Astrocyte (in vitro differentiated cells and primary cell): ENCODE results near the gene GATM. TPM values are rescaled to one million over a fixed set of nuclear protein-coding genes. Genes with fewer than 3 reads are reported as not detected.

ENCODE experiments used
- DNase-seq: peaks from one replicate; pipeline ENCODE4 v3.0.0-alpha.2; 2010; ENCODE audit warnings: low read depth
- FAIRE-seq: peaks from 2 replicates; lab custom pipeline; 2011; peaks lifted over from hg19 to GRCh38; lab: Jason Lieb, UNC
- H2AFZ ChIP-seq: 2 replicates; pipeline ENCODE4 v1.6.0; 2012; ENCODE audit warnings: low read depth, low read length, inconsistent platforms
- H3K27ac ChIP-seq: 2 replicates; pipeline ENCODE4 v1.5.1; 2011; ENCODE audit warnings: low read depth, low read length, inconsistent platforms
- H3K27me3 ChIP-seq: 2 replicates; pipeline ENCODE4 v1.6.0; 2011; ENCODE audit warnings: low read length, inconsistent platforms; ENCODE audit not compliant: insufficient read depth
- H3K36me3 ChIP-seq: 2 replicates; pipeline ENCODE4 v1.5.1; 2011; ENCODE audit warnings: low read length, inconsistent platforms; ENCODE audit not compliant: insufficient read depth
- H3K4me1 ChIP-seq: 2 replicates; pipeline ENCODE4 v1.5.1; 2011; ENCODE audit warnings: low read length, inconsistent platforms; ENCODE audit not compliant: insufficient read depth
- H3K4me2 ChIP-seq: 2 replicates; pipeline ENCODE4 v1.6.0; 2012; ENCODE audit warnings: low read length, inconsistent platforms
- H3K4me3 ChIP-seq: 2 replicates; pipeline ENCODE4 v1.5.1; 2011; ENCODE audit warnings: low read depth, mild to moderate bottlenecking, low read length, inconsistent platforms; ENCODE audit not compliant: insufficient read depth
- H3K79me2 ChIP-seq: 2 replicates; pipeline ENCODE4 v1.6.0; 2012; ENCODE audit warnings: mild to moderate bottlenecking, low read length, inconsistent platforms; ENCODE audit not compliant: insufficient read depth
- H3K9ac ChIP-seq: 2 replicates; pipeline ENCODE4 v1.6.0; 2012; ENCODE audit warnings: mild to moderate bottlenecking, low read length, inconsistent platforms
- H3K9me3 ChIP-seq: 2 replicates; pipeline ENCODE4 v1.5.1; 2012; ENCODE audit warnings: low read depth, mild to moderate bottlenecking, low read length, inconsistent platforms; ENCODE audit not compliant: insufficient read depth
- H4K20me1 ChIP-seq: 2 replicates; pipeline ENCODE4 v1.6.0; 2012; ENCODE audit warnings: low read length, inconsistent platforms; ENCODE audit not compliant: insufficient read depth
- H3K27ac Mint-ChIP-seq: one replicate; pipeline ENCODE4 v1.8.0; 2021; ENCODE audit warnings: mild to moderate bottlenecking, mixed read lengths; ENCODE audit not compliant: unreplicated experiment
- H3K27me3 Mint-ChIP-seq: one replicate; pipeline ENCODE4 v1.8.0; 2021; ENCODE audit warnings: low read depth, mixed read lengths; ENCODE audit not compliant: unreplicated experiment
- H3K36me3 Mint-ChIP-seq: one replicate; pipeline ENCODE4 v1.8.0; 2021; ENCODE audit warnings: low read depth, mixed read lengths; ENCODE audit not compliant: unreplicated experiment
- H3K4me1 Mint-ChIP-seq: one replicate; pipeline ENCODE4 v1.8.0; 2021; ENCODE audit warnings: low read depth, mixed read lengths; ENCODE audit not compliant: unreplicated experiment
- H3K4me3 Mint-ChIP-seq: one replicate; pipeline ENCODE4 v1.8.0; 2021; ENCODE audit warnings: mild to moderate bottlenecking, moderate library complexity, mixed read lengths; ENCODE audit not compliant: unreplicated experiment
- H3K9me3 Mint-ChIP-seq: one replicate; pipeline ENCODE4 v1.8.0; 2021; ENCODE audit warnings: mild to moderate bottlenecking, mixed read lengths; ENCODE audit not compliant: unreplicated experiment
- CTCF ChIP-seq: IDR thresholded peaks from 2 replicates; pipeline ENCODE4 v1.5.1; 2011; ENCODE audit warnings: low read depth, mild to moderate bottlenecking, inconsistent platforms, low read length, moderate library complexity; ENCODE audit not compliant: insufficient read depth
- EZH2 ChIP-seq: IDR thresholded peaks from 2 replicates; pipeline ENCODE4 v1.6.1; 2012; ENCODE audit warnings: mild to moderate bottlenecking, low read length, inconsistent platforms; ENCODE audit not compliant: insufficient read depth
- total RNA-seq: library from RNA; stranded (reverse); gene quantifications from 2 replicates; pipeline ENCODE4 v1.2.1, GENCODE V29; 2021

Gene GATM
- total RNA-seq, 1 donor from 2014 or later, result 5.4 TPM

- Histone ChIP-seq H2AFZ (peak overlapping the region; percentile 87), H3K27me3 (no peaks in the 10 kb centered on the region), H3K4me2 (peak overlapping the region; percentile 93), H3K79me2 (peaks cover 41% of the 10 kb centered on the region), H3K4me1 (peaks cover 12% of the 10 kb centered on the region), H3K4me3 (peak overlapping the region; percentile 93), H3K36me3 (peaks cover 23% of the 10 kb centered on the region), H3K9me3 (no peaks in the 10 kb centered on the region), H3K9ac (peak overlapping the region; percentile 90), H4K20me1 (peaks cover 32% of the 10 kb centered on the region), H3K27ac (peak overlapping the region; percentile 72)
- Mint-ChIP-seq H3K36me3 (peaks cover 4% of the 10 kb centered on the region), H3K9me3 (no peaks in the 10 kb centered on the region), H3K4me1 (peaks cover 2% of the 10 kb centered on the region), H3K4me3 (peak overlapping the region; percentile 95), H3K27ac (peak overlapping the region; percentile 47), H3K27me3 (no peaks in the 10 kb centered on the region)
- no peak for FAIRE-seq
- no peak for TF ChIP-seq EZH2
- DNase-seq, result peak; percentile 30
Observed at GRCh38 chr15:45402955-45403877, 24.9 kb upstream of the GATM start.

GRCh38 chr15:45402162-45402954 is 24.0 kb upstream of the GATM start:
- peak overlapping the region; percentile 94 for H3K4me3 Mint-ChIP-seq
- peak overlapping the region; percentile 90 for H3K9ac ChIP-seq
- no peaks in the 10 kb centered on the region for H3K9me3 Mint-ChIP-seq
- FAIRE-seq, result peak; percentile 81
- H3K4me3 ChIP-seq, result peak overlapping the region; percentile 93
- peaks cover 12% of the 10 kb centered on the region for H3K4me1 ChIP-seq
- H3K27me3 Mint-ChIP-seq, result no peaks in the 10 kb centered on the region
- H4K20me1 ChIP-seq, result peaks cover 32% of the 10 kb centered on the region
- peaks cover 2% of the 10 kb centered on the region for H3K4me1 Mint-ChIP-seq
- H3K27ac ChIP-seq, result peak overlapping the region; percentile 72
- H2AFZ ChIP-seq, result peak overlapping the region; percentile 87
- peaks cover 4% of the 10 kb centered on the region for H3K36me3 Mint-ChIP-seq
- H3K9me3 ChIP-seq, result no peaks in the 10 kb centered on the region
- H3K36me3 ChIP-seq, result peaks cover 20% of the 10 kb centered on the region
- H3K27me3 ChIP-seq, result no peaks in the 10 kb centered on the region
- peak; percentile 99 for DNase-seq
- H3K27ac Mint-ChIP-seq, result peak overlapping the region; percentile 69
- H3K79me2 ChIP-seq, result peaks cover 41% of the 10 kb centered on the region
- TF ChIP-seq CTCF (no peak), EZH2 (no peak)
- peak overlapping the region; percentile 93 for H3K4me2 ChIP-seq

GRCh38 chr15:45401665-45402161 is 23.4 kb upstream of the GATM start:
- peaks cover 14% of the 10 kb centered on the region for H3K36me3 ChIP-seq
- H3K9ac ChIP-seq, result peak overlapping the region; percentile 90
- no peak for FAIRE-seq
- H2AFZ ChIP-seq, result peak overlapping the region; percentile 87
- peaks cover 12% of the 10 kb centered on the region for H3K4me1 ChIP-seq
- peak overlapping the region; percentile 9 for H3K27ac ChIP-seq
- H3K4me2 ChIP-seq, result peak overlapping the region; percentile 93
- no peak for TF ChIP-seq EZH2
- Mint-ChIP-seq H3K9me3 (no peaks in the 10 kb centered on the region), H3K4me3 (peak overlapping the region; percentile 94), H3K27me3 (no peaks in the 10 kb centered on the region), H3K27ac (peak overlapping the region; percentile 69), H3K4me1 (peaks cover 2% of the 10 kb centered on the region), H3K36me3 (peaks cover 4% of the 10 kb centered on the region)
- peaks cover 41% of the 10 kb centered on the region for H3K79me2 ChIP-seq
- DNase-seq, result no peak
- peak overlapping the region; percentile 93 for H3K4me3 ChIP-seq
- no peaks in the 10 kb centered on the region for H3K9me3 ChIP-seq
- no peaks in the 10 kb centered on the region for H3K27me3 ChIP-seq
- H4K20me1 ChIP-seq, result peaks cover 29% of the 10 kb centered on the region
